ENCODE data around the gene KDM7A.

KDM7A gene

DNA sequence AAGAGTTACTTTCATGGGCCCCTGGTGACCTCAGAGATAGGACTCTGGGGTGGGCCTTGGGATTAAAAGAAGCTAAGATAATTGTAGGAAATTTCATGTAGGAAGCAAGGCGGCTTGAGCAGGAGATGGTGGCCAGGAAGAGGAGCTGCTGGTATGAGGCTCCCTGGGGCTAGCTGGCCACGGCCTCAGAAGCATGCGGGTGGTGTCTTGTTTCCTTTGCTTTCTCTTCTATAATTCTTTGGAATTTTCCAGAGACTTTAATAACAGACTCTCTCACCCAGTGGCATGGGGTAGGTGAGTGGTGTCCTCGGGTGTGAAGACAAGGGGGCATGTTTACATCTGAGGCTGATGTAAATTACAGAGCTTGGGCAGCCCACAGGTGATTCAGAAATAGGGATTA lies 41.9 kb upstream of the KDM7A start:
- TF ChIP-seq, protein P1, sequence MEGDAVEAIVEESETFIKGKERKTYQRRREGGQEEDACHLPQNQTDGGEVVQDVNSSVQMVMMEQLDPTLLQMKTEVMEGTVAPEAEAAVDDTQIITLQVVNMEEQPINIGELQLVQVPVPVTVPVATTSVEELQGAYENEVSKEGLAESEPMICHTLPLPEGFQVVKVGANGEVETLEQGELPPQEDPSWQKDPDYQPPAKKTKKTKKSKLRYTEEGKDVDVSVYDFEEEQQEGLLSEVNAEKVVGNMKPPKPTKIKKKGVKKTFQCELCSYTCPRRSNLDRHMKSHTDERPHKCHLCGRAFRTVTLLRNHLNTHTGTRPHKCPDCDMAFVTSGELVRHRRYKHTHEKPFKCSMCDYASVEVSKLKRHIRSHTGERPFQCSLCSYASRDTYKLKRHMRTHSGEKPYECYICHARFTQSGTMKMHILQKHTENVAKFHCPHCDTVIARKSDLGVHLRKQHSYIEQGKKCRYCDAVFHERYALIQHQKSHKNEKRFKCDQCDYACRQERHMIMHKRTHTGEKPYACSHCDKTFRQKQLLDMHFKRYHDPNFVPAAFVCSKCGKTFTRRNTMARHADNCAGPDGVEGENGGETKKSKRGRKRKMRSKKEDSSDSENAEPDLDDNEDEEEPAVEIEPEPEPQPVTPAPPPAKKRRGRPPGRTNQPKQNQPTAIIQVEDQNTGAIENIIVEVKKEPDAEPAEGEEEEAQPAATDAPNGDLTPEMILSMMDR (IDR thresholded peaks at IDR 0.05; ENCODE audit: insufficient read depth, low read depth, low read length, missing control alignments), result no peak
- DNase-seq (ENCODE audit: low read depth), result no peak
- no peak overlapping the region for H3K4me3 ChIP-seq (ENCODE audit: low read length)

DNA sequence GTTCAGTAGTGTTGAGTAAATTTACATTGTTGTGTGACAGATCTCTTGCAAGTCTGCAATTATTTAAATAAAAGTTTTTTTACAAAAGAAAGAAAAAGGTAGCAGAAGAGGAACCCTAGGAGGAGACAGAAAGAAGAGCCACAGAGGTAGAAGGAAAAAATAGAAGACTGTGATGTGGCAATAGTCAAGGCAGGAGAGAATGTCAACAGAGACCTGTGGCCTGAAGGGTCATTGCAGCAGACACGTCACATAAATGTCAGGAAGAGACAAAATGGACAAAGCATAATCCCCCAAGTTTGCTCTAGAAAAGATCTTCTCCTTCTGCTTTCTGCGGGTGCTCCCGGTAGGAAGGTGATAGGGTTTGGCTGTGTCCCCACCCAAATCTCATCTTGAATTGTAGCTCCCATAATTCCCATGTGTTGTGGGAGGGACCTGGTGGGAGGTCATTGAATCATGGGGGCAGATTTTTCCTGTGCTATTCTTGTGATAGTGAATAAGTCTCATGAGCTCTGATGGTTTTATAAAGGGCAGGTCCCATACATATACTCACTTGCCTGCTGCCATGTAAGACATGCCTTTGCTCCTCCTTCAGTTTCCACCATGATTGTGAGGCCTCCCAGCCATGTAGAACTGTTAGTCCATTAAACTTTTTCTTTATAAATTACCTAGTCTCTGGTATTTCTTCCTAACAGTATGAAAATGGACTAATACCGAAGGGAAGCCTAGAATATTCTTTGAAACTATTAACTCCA lies 41.1 kb upstream of the KDM7A start:
- TF ChIP-seq, protein P1 (IDR thresholded peaks at IDR 0.05; ENCODE audit: insufficient read depth, low read depth, low read length, missing control alignments), result no peak
- H3K4me3 ChIP-seq (ENCODE audit: low read length), result no peak overlapping the region
- no peak for DNase-seq (ENCODE audit: low read depth)

DNA sequence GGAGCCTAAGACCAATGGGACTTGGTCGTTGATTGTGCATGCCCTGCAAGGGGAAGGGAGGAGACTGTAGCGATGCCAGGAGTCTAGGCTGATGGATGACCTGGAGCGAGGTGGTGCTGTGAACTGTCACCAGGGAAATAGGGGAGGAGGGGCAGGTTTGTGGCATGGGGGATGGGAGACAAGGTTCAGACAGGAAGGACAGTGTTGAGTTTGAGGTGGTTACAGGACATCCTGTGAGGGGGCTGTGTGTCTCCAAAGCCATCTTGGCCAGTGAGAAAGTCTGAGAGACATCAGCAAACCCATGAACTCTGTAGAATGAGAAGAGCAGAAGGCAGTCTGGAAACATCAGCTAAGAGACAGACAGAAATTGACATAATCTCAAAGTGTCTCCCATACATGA lies 38.5 kb upstream of the KDM7A start:
- no peak overlapping the region for H3K4me3 ChIP-seq (ENCODE audit: low read length)
- TF ChIP-seq, protein P1 (IDR thresholded peaks at IDR 0.05; ENCODE audit: insufficient read depth, low read depth, low read length, missing control alignments), result no peak
- no peak for DNase-seq (ENCODE audit: low read depth)

DNA sequence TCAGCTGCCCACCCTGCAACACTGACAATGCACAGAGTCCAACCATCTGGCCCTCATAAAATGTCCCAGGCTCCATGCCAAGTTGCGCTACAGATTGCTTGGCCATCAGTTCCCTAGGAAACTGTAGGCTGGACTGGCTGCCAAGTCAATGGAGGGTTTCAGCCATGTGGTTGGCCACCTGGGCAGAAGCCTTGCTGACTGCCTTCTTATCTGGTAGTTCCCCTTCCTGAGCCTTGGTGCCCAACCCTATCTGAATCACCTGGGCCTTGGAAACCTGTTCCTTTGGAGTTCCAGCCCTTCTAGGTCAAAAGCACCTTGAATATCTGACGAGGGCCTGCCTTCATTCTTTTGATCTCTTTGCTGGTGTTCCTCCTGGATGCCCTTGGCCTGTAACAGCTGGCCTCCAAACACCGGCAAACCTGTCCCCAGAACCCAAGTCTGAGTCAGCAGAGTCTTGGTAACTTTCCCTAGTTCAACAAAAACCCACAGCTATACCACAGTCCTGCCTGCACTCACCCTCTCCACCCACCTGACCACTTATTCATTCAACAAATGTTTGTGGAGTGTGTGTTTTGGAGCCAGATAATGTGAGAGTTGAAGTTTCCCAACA lies 37.4 kb upstream of the KDM7A start:
- peak; percentile 88 for DNase-seq (ENCODE audit: low read depth)
- TF ChIP-seq, protein P1 (IDR thresholded peaks at IDR 0.05; ENCODE audit: insufficient read depth, low read depth, low read length, missing control alignments), result no peak
- H3K4me3 ChIP-seq (ENCODE audit: low read length), result no peak overlapping the region

DNA sequence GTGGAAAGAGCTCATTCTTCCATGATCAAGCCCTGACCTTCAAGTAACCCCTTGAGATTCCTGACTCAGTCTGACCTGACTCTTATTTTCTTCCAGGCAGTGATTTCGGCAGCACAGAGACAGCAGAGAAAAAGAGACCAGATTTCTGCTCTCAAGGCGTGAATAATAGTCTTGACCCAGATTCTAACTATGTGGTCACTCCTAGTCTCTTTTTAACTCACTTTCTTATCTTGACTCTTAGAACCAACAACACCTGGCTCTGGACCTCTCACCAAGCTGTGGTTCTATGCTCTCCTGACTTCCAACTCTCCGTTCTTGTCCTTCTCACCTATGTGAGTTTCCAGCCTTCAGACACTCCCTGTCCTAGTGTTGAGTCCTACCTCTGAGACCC lies 36.9 kb upstream of the KDM7A start:
- TF ChIP-seq, protein P1 (IDR thresholded peaks at IDR 0.05; ENCODE audit: insufficient read depth, low read depth, low read length, missing control alignments), result no peak
- no peak overlapping the region for H3K4me3 ChIP-seq (ENCODE audit: low read length)
- no peak for DNase-seq (ENCODE audit: low read depth)

DNA sequence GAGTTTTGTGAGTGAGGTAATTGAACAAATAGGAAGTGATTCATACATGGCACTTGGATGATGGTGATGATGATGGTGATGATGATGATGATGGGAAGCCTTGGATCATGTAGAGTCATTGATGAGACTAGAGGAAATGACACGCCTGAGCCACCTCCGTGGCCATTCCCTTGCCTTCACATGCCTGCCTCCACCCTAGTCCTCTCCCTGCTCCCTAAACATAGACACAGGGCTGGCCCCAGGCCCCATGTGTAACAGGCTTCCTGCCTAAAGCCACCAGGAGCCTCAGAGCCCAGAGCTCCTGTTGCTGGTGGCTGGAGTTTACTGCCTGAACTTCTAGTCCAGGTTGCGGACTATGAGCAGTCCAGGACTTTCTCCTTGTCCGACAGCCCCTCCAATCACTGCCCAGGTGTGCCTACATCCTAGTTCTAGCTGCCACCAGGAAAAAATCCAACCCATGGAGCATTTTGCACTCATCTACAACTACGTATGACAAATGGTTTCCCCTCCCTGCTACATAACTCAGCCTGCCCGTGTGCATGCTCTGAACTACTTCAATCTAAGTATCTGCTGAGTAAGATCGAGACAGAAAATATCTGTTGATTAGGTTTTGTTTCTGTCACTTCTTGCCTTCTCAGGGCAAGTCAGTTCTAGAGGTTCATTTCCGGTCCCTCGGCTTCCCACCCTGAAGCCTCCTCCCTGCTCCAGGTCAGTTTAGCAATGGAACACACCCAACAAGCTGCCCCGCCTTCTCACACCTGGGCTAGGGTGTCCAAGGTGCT lies 35.5 kb upstream of the KDM7A start:
- no peak overlapping the region for H3K4me3 ChIP-seq (ENCODE audit: low read length)
- TF ChIP-seq, protein P1 (IDR thresholded peaks at IDR 0.05; ENCODE audit: insufficient read depth, low read depth, low read length, missing control alignments), result no peak
- DNase-seq (ENCODE audit: low read depth), result peak; percentile 89

Measured in epithelial cell of esophagus (primary cell).